Vagina (tissue), 2 donors: ENCODE data around the gene RANBP17.

Source experiments
- POLR2A ChIP-seq, 2 donors: fragments of 450-650 bp; IDR thresholded peaks; one replicate each; pipeline ENCODE4 v1.6.1; 2017; ENCODE audit warnings: antibody characterized with exemption in 2 of 2, mild to moderate bottlenecking in 2 of 2, moderate library complexity in 2 of 2
- POLR2AphosphoS5 ChIP-seq, 2 donors: sonication (generic); formaldehyde crosslinking; IDR thresholded peaks; one replicate each; pipeline ENCODE4 v1.9.0; 2017; ENCODE audit warnings: antibody characterized with exemption in 2 of 2, mild to moderate bottlenecking in 2 of 2, low read depth in 1 of 2; ENCODE audit not compliant: insufficient read depth in 1 of 2
- TF ChIP-seq, protein P1 (sequence below), 3 experiments: fragments of 450-650 bp in 2 of 3; fragments of 200-600 bp in 1 of 3; sonication (generic) in 1 of 3; IDR thresholded peaks; one replicate each; pipeline ENCODE4 v1.5.1; 2017 to 2019; ENCODE audit warnings: antibody characterized with exemption in 3 of 3, mild to moderate bottlenecking in 2 of 3, moderate library complexity in 2 of 3

- TF ChIP-seq, protein P1, sequence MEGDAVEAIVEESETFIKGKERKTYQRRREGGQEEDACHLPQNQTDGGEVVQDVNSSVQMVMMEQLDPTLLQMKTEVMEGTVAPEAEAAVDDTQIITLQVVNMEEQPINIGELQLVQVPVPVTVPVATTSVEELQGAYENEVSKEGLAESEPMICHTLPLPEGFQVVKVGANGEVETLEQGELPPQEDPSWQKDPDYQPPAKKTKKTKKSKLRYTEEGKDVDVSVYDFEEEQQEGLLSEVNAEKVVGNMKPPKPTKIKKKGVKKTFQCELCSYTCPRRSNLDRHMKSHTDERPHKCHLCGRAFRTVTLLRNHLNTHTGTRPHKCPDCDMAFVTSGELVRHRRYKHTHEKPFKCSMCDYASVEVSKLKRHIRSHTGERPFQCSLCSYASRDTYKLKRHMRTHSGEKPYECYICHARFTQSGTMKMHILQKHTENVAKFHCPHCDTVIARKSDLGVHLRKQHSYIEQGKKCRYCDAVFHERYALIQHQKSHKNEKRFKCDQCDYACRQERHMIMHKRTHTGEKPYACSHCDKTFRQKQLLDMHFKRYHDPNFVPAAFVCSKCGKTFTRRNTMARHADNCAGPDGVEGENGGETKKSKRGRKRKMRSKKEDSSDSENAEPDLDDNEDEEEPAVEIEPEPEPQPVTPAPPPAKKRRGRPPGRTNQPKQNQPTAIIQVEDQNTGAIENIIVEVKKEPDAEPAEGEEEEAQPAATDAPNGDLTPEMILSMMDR (IDR thresholded peaks at IDR 0.05): no peak
- TF ChIP-seq POLR2A (IDR thresholded peaks at IDR 0.05) (no peak), POLR2AphosphoS5 (IDR thresholded peaks at IDR 0.05; ENCODE audit: insufficient read depth in 1 of 2, low read depth in 1 of 2) (no peak)
Measured at GRCh38 chr5:170874017-170874416, 12.2 kb downstream of the RANBP17 start.
